Cardiac fibroblast (primary cell): ENCODE measurements around the gene SETD4.
"Not testable (repeated sequence)": the region's sequence is repeated elsewhere in the genome, so short reads cannot be mapped to it uniquely, and the experiment has no call there.

Experiments used
- DNase-seq, 2 donors: peaks; one replicate each; pipeline versions ENCODE4 v3.0.0 to v3.0.0-alpha.2; 2010; ENCODE audit warnings: low read depth in 2 of 2
- H3K4me3 ChIP-seq, 2 donors: replicated peaks in 1 of 2; 1 replicate in 1 of 2; 2 replicates in 1 of 2; pipeline ENCODE4 v1.5.1; 2011; ENCODE audit warnings: low read depth in 2 of 2, low read length in 2 of 2, mild to moderate bottlenecking in 2 of 2, moderate library complexity in 1 of 2
- CTCF ChIP-seq: IDR thresholded peaks from one replicate; pipeline ENCODE4 v1.5.1; 2011; ENCODE audit warnings: low read depth, mild to moderate bottlenecking, low read length, inconsistent platforms

The SETD4 gene

GRCh38 chr21:36060159-36060921 is at the start of gene SETD4:
TSS of gene SETD4 (minus strand) at chr21:36060526. CDS start at chr21:36058888, 1,638 bp downstream.
- no peak for TF ChIP-seq CTCF
- DNase-seq, result peak; percentile 96
- H3K4me3 ChIP-seq, result peak within 1 kb of the TSS; percentile 93 to 99

- TF ChIP-seq CTCF, result no peak
- DNase-seq, result no peak
- H3K4me3 ChIP-seq, result no peak overlapping the region
Measured at GRCh38 chr21:36109868-36110267, 49.5 kb upstream of the SETD4 start.

DNA sequence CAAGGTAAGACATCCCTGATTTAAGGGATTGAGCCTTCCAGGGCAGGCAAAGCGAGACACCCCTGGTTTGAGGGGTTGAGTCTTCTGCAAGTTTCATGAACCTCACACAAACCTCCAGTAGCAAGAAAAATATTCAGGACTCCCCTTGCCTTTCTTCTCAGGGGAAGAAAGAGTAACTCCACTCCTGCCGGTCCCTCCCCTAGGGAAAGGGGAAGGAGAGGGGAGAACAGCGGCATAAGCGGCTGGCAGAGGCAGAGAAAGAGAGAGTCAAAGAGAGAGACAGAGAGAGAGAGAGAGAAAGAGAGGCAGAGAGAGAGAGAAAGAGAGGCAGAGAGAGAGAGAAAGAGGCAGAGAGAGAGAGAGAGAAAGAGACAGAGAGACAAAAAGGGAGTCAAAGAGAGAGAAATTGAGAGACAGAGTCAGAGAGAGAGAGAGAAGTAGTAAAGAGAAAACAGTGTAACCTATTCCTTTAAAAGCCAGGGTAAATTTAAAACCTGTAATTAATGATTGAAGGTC is 45.1 kb upstream of the SETD4 start:
- no peak for TF ChIP-seq CTCF
- DNase-seq, result no peak
- H3K4me3 ChIP-seq, result no peak overlapping the region

DNA sequence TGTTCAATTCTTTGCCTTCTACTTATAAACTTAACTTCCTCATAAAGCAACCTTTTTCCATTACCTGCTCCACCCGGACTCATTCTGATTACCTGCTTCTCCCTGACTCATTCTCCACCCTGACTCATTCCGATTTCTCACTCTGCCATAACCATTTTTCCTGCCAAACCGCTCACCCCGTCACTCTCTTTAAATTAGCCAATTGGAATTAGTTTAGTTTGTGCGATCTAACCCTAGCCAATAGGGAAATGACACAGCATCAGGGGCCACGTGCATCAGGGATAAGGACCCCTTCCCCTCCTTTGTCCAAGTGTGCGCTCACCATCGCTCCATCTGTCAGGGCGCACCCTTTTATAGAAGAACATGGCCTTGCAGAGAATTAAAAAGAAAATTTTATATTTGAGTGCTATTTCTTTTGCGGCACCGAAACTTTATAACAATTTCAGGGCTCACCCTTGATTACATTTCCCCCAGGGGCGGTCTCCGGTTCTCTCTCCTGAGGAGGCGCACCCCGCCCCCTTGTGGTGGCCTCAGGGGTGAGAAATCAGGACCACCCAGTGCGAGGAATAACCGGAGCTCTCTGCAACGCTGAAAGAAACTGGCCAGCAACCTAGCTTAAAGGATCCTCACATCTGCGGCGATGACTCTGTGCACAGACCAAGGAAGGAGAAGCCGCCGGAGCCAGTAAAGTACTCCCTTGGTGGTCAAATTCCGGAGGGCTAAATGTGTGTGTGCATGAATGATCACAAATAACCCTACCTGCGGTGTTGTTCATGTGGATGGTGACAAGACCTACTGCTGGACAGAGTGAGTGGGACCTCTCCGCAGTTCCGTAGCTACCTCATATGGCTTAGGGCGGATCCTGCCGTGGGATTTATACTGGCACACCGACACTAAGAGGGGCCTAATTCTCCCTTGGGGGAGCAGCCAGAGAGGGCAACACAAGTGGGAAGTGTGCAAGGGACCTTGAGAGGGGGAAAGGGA is 44.3 kb upstream of the SETD4 start:
- no peak overlapping the region for H3K4me3 ChIP-seq
- DNase-seq, result peak; percentile 44 to 47

DNA sequence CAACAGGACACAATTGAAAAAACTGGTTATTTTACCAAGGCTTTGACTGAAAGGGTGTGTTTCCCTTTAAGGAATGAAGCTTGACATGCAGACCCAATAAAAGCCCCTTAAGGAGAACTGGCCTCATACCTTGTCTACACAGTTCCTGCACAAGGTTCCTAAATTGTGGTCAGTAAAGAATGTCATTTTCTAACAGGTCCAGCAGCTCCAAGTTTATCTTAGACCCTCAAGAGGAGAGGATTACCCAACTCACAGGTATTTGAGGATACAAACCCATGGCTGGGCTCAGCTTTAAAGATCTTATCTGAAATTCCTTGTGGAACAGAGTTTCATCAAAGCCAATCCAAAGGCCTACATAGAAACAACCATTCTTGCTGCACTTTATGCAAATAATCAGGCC is 43.1 kb upstream of the SETD4 start:
- DNase-seq, result no peak
- TF ChIP-seq CTCF, result no peak
- no peak overlapping the region for H3K4me3 ChIP-seq

More for the DNA sequence above, 44.3 kb upstream of the SETD4 start:
- peak; percentile 59 for TF ChIP-seq CTCF

GRCh38 chr21:36100971-36101641 is 40.8 kb upstream of the SETD4 start:
- TF ChIP-seq CTCF, result no peak

DNA sequence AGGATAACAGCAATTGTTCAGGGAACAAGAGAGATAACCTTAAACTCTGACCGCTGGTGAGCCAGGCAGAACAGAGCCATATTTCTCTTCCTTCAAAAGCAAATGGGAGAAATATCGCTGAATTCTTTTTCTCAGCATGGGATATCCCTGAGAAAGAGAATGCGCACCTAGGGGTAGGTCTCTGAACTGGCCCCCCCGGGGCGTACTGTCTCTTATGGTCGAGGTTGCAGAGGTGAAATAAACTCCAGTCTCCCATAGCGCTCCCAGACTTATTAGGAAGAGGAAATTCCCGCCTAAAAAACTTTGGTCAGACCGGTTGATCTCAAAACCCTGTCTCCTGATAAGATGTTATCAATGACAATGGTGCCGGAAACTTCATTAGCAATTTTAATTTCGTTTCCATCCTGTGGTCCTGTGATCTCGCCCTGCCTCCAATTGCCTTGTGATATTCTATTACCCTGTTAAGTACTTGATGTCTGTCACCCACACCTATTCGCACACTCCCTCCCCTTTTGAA is 39.4 kb upstream of the SETD4 start:
- DNase-seq, H3K4me3 ChIP-seq: not testable (repeated sequence)

More at GRCh38 chr21:36100971-36101641, 40.8 kb upstream of the SETD4 start:
- no peak overlapping the region for H3K4me3 ChIP-seq
- no peak for DNase-seq
